SJSA1 (cell line): Measurements from ENCODE around the gene FBXO28. TPM values are rescaled to one million over a fixed set of nuclear protein-coding genes. Genes with fewer than 3 reads are reported as not detected.
"Not testable (repeated sequence)": the region's sequence is repeated elsewhere in the genome, so short reads cannot be mapped to it uniquely, and the experiment has no call there.

Experiments
- DNase-seq, 2 experiments: peaks; one replicate each; pipeline ENCODE4 v3.0.0-alpha.2; 2015 to 2020; ENCODE audit warnings: low spot score in 2 of 2, low read depth in 1 of 2
- H3K27ac ChIP-seq: fragments of 250-450 bp; sonication (Bioruptor Pico); 2 replicates; pipeline ENCODE4 v1.5.1; 2020; ENCODE audit warnings: mild to moderate bottlenecking, moderate library complexity
- H3K27me3 ChIP-seq: fragments of 250-450 bp; sonication (Bioruptor Pico); replicated peaks from 2 replicates; pipeline ENCODE4 v1.5.1; 2020; ENCODE audit warnings: mild to moderate bottlenecking, moderate library complexity
- H3K36me3 ChIP-seq: fragments of 250-450 bp; sonication (Bioruptor Pico); 2 replicates; pipeline ENCODE4 v1.5.1; 2020; ENCODE audit warnings: mild to moderate bottlenecking
- H3K4me1 ChIP-seq: fragments of 250-450 bp; sonication (Bioruptor Pico); replicated peaks from 2 replicates; pipeline ENCODE4 v1.6.1; 2021; ENCODE audit warnings: mild to moderate bottlenecking
- H3K4me3 ChIP-seq: fragments of 250-450 bp; sonication (Bioruptor Pico); 2 replicates; pipeline ENCODE4 v1.5.1; 2020; ENCODE audit warnings: mild to moderate bottlenecking
- H3K9me3 ChIP-seq: fragments of 250-450 bp; sonication (Bioruptor Pico); replicated peaks from 2 replicates; pipeline ENCODE4 v1.5.1; 2020; ENCODE audit warnings: mild to moderate bottlenecking
- total RNA-seq: library from RNA; depleted of rRNA; stranded (reverse); fragments of >200 nt; shearing (Covaris generic); gene quantifications from 2 replicates; pipeline ENCODE4 v1.2.3, GENCODE V29; 2014; rRNA removed

Gene FBXO28, protein sequence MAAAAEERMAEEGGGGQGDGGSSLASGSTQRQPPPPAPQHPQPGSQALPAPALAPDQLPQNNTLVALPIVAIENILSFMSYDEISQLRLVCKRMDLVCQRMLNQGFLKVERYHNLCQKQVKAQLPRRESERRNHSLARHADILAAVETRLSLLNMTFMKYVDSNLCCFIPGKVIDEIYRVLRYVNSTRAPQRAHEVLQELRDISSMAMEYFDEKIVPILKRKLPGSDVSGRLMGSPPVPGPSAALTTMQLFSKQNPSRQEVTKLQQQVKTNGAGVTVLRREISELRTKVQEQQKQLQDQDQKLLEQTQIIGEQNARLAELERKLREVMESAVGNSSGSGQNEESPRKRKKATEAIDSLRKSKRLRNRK
- 18.5 and 30.2 TPM in 2 replicates for total RNA-seq

- peak; percentile 88 to 96 for DNase-seq
- H3K9me3 ChIP-seq, result no peaks in the 10 kb centered on the region
- peaks cover 8% of the 10 kb centered on the region for H3K4me1 ChIP-seq
- H3K27me3 ChIP-seq, result no peaks in the 10 kb centered on the region
- peaks cover 10% of the 10 kb centered on the region for H3K36me3 ChIP-seq
- peak within 1 kb of the TSS; percentile 93 for H3K4me3 ChIP-seq
- H3K27ac ChIP-seq, result peak within 1 kb of the TSS; percentile 74
These were observed at the start of gene FBXO28 for GRCh38 chr1:224113918-224114786. Gene FBXO28, plus strand, starts transcription at chr1:224114111. Its CDS starts 19 bp downstream, at chr1:224114130.

DNA sequence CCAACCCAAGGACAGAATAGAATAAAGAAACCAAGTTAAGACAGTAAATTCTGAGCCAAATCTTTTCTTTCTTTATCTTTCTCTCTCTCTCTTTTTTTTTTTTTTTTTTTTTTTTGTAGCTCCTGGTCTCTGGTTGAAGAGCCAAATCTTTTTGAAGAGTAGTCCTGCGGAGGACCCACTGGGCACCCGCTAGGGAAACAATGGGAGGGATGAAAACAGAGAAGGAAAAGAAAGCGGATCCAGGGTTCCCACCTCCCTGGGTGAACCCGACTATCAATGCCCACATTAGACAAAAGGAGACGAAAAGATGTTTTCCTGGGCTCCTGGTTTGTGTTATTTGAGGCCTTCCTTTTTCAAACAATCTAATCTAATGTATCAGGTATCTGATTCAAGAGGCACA, 49.8 kb upstream of the FBXO28 start:
- peaks cover 7% of the 10 kb centered on the region; the same call in 1 of the 2 replicates for H3K4me1 ChIP-seq
- H3K27ac ChIP-seq, result no peak overlapping the region
- no peak for DNase-seq
- no peaks in the 10 kb centered on the region for H3K36me3 ChIP-seq
- no peak overlapping the region for H3K4me3 ChIP-seq
- 0 out of 2 replicates have a peak, but pooled peaks cover 3% of the 10 kb centered on the region for H3K27me3 ChIP-seq
- H3K9me3 ChIP-seq, result no peaks in the 10 kb centered on the region; the same call in 1 of the 2 replicates

GRCh38 chr1:224065455-224065854, 48.5 kb upstream of the FBXO28 start:
- H3K4me1 ChIP-seq, result peaks cover 7% of the 10 kb centered on the region; the same call in 1 of the 2 replicates
- H3K27me3 ChIP-seq, result 0 out of 2 replicates have a peak, but pooled peaks cover 3% of the 10 kb centered on the region
- no peak overlapping the region for H3K27ac ChIP-seq
- no peak for DNase-seq
- H3K36me3 ChIP-seq, result no peaks in the 10 kb centered on the region
- no peak overlapping the region for H3K4me3 ChIP-seq
- H3K9me3 ChIP-seq, result no peaks in the 10 kb centered on the region

DNA sequence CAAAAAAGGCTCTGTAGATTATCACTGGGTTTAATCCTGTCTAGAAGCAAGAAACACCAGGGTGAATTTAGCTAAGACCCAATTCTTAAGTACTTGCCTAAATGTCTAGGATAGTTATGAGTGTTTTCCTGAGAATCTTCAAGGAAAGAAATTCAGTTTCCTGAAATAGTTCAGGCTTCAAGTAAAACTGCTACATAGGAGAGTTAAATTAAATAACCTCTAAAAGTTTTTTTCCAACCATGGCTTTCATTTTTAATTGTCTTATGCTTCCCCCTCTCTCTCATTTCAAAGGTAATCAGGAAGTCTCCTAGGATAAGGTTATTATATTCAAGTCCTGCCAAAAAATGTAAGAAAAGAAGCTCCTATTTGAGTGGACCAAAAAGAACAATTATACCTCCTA, 46.7 kb upstream of the FBXO28 start:
- H3K4me3 ChIP-seq, result no peak overlapping the region

GRCh38 chr1:224067621-224068457, 46.1 kb upstream of the FBXO28 start:
- H3K27ac ChIP-seq, result no peak overlapping the region

More for the DNA sequence above, 46.7 kb upstream of the FBXO28 start:
- H3K9me3 ChIP-seq, result no peaks in the 10 kb centered on the region
- 0 out of 2 replicates have a peak, but pooled peaks cover 3% of the 10 kb centered on the region for H3K27me3 ChIP-seq
- H3K36me3 ChIP-seq, result no peaks in the 10 kb centered on the region
- DNase-seq, result no peak
- H3K27ac ChIP-seq, result no peak overlapping the region
- peaks cover 7% of the 10 kb centered on the region; the same call in 1 of the 2 replicates for H3K4me1 ChIP-seq

DNA sequence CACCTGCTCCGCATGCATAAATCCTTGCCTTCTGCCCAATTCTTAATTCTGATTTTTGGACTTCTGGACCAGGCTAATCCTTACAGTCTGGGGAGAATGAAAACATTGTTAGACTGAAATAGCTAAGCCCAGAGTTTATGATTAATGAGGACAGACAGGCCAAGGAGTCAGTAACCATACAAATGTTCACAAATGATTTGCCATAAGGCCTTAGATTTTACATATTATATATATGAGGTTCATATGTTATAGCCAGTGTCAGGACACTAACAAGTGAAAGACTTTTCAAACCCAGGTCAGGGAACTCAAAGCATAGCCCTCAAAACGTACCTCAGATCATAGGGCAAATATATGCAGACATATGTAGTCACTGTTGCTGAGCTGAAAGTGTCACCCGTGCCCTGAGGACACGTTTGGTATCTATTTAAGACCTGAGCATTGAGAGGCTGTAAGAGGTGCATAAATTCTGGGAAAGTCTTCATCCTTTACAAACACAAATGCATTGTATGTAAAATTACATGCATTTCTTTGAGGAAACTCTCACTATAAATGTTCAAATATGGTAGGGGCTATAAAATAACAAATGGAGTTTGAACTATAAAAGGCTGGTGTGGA, 45.3 kb upstream of the FBXO28 start:
- H3K36me3 ChIP-seq, result no peaks in the 10 kb centered on the region
- no peak overlapping the region for H3K4me3 ChIP-seq
- no peak overlapping the region for H3K27ac ChIP-seq
- H3K27me3 ChIP-seq, result 0 out of 2 replicates have a peak, but pooled peaks cover 3% of the 10 kb centered on the region
- H3K9me3 ChIP-seq, result no peaks in the 10 kb centered on the region
- DNase-seq, result no peak
- H3K4me1 ChIP-seq, result peaks cover 7% of the 10 kb centered on the region; the same call in 1 of the 2 replicates

More at GRCh38 chr1:224067621-224068457, 46.1 kb upstream of the FBXO28 start:
- Histone ChIP-seq H3K4me1 (peaks cover 7% of the 10 kb centered on the region; the same call in 1 of the 2 replicates), H3K36me3 (no peaks in the 10 kb centered on the region), H3K27me3 (0 out of 2 replicates have a peak, but pooled peaks cover 3% of the 10 kb centered on the region), H3K4me3 (no peak overlapping the region), H3K9me3 (no peaks in the 10 kb centered on the region)
- no peak for DNase-seq

DNA sequence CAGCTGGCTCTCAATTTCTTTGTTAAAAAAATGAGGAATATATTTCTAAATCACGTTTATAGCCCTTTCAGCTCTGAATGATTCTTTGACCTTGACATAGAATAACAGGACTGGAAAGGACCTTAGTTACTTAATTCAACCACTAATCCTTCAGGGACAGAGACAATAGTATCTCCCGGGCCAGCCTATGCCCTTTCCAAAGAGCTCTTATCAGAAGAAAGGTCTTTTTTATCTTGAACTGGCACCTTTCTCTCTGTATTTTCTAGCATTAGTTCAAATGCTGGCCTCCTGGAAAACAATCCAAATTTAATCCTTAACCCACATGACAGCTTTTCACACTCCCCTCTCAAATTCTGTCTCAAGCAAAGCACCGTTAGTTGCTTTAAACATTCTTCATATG, 44.8 kb upstream of the FBXO28 start:
- Histone ChIP-seq H3K4me1 (peaks cover 7% of the 10 kb centered on the region; the same call in 1 of the 2 replicates), H3K27ac (no peak overlapping the region), H3K27me3 (no peaks in the 10 kb centered on the region), H3K9me3 (no peaks in the 10 kb centered on the region), H3K36me3 (no peaks in the 10 kb centered on the region), H3K4me3 (no peak overlapping the region)
- DNase-seq, result no peak

DNA sequence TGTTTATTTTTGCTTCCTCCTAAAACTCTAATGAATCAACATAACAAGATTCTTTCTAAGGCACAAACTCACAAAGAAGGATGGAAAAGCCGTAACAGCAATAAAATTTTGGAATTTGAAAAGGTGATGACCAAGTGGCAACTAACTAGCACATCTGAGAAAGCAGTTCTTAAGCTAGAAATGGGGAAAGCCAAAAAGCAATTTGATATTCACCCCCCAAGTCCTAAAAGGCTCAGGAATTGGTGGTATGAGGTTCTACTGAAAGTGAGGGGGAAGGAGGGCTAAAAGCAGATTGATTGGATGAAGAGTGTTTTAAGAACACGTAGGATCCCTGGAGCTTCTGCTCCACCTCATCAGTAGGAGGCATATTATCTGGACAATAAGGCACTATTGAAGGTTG, 43.4 kb upstream of the FBXO28 start:
- Histone ChIP-seq H3K4me3 (no peak overlapping the region), H3K9me3 (no peaks in the 10 kb centered on the region), H3K27me3 (no peaks in the 10 kb centered on the region), H3K4me1 (peaks cover 7% of the 10 kb centered on the region; the same call in 1 of the 2 replicates), H3K27ac (no peak overlapping the region), H3K36me3 (no peaks in the 10 kb centered on the region)
- no peak for DNase-seq

- DNase-seq, result no peak
- Histone ChIP-seq H3K4me1 (peaks cover 21% of the 10 kb centered on the region), H3K36me3 (no peaks in the 10 kb centered on the region), H3K27me3 (no peaks in the 10 kb centered on the region), H3K9me3 (no peaks in the 10 kb centered on the region), H3K4me3 (no peak overlapping the region), H3K27ac (no peak overlapping the region)
These were observed 37.5 kb upstream of the FBXO28 start for GRCh38 chr1:224076407-224076806.

DNA sequence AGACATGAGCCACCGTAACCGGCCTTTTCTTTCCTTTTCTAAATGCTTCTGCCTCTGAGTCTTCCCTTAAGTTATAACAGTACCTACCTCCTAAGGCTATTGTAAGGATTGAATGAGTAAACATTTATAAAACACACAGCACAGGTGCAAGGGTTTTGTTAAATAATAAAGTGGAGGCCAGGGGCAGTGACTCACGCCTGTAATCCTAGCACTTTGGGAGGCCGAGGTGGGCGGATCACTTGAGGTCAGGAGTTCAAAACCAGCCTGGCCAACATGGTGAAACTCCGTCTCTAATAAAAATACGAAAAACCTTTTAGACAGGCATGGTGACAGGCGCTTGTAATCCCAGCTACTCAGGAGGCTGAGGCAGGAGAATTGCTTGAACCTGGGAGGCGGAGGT, 34.3 kb upstream of the FBXO28 start:
- Histone ChIP-seq H3K4me1 (peaks cover 34% of the 10 kb centered on the region), H3K27ac (peak overlapping the region; percentile 75)
- not testable (repeated sequence) for H3K27me3 ChIP-seq, H3K4me3 ChIP-seq, H3K9me3 ChIP-seq, H3K36me3 ChIP-seq
- peak in 1 of 2 experiments; percentile 14 for DNase-seq

GRCh38 chr1:224080115-224080774, 33.7 kb upstream of the FBXO28 start:
- Histone ChIP-seq H3K36me3 (no peaks in the 10 kb centered on the region), H3K4me1 (peaks cover 34% of the 10 kb centered on the region), H3K4me3 (no peak overlapping the region), H3K9me3 (no peaks in the 10 kb centered on the region), H3K27me3 (no peaks in the 10 kb centered on the region), H3K27ac (peak overlapping the region; percentile 75)
- DNase-seq, result peak; percentile 46 to 52

DNA sequence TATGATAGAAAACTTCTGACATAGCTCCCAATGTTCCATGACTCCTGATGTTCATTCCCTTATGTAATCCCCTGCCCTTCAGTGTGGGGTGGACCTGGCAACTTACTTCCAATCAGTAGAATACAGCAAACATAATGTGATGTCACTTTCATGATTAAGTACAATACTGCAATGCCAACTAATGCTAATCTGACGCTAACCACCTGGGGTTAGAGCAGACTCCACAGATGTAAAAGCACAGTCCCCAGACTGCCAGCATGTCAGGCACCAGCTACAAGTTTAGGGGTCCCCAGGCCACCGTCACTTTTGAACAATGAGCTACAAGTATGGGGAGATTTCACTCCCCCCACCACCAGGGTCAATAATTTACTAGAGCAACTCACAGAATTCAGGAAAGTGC, 32.3 kb upstream of the FBXO28 start:
- Histone ChIP-seq H3K36me3 (no peaks in the 10 kb centered on the region), H3K4me3 (no peak overlapping the region), H3K9me3 (no peaks in the 10 kb centered on the region), H3K27me3 (no peaks in the 10 kb centered on the region), H3K27ac (peak overlapping the region; percentile 76), H3K4me1 (peaks cover 34% of the 10 kb centered on the region)
- no peak for DNase-seq
